ENCODE results near the gene NSUN3. TPM values are rescaled to one million over a fixed set of nuclear protein-coding genes. Genes with fewer than 3 reads are reported as not detected.
A peak's percentile ranks its signal among the peaks of the same experiment; 100 is the strongest.
"Not testable (repeated sequence)": the region's sequence is repeated elsewhere in the genome, so short reads cannot be mapped to it uniquely, and the experiment has no call there.

NSUN3 gene
- 10 to 100 TPM; 18.4 to 19.4 TPM for total RNA-seq

DNA sequence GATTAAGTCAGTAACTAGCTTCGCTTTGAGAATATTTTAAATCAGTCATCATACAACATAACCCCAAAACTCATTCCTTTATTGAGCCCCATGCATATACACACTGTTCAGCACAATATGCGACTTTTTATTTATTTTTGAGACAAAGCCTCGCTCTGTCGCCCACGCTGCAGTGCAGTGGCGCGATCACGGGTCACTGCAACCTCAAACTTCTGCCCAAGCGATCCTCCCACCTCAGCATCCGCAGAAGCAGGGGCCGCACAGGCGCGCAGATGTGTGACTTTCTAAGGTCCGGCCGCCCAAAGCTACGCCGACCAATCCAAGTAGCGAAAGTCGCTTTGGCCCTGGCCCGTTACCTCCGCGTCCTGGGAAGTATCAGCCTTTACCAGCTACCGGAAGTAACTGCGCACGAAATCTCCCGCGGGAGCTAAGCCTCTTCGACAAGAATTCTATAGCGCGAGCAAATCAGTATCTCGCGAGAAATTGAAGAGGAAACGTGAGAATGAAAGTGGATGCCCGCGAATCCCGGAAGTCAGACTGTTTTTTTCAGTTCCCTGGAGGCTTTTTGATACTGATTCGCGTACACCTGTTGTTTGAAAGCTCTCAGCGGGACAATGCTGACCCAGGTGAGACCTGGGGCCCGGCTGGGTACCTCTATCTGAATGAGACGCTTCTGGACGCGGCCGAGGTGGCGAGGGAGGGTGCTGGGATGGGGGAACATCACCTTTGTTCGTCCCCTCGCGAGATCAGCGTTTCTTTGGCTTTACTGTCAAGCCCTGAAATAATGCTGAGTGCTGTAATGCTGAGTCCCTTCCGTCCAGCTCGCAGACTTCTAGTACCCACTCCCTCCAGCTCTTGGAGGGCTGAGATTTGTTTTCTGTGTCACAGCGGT is at the start of gene NSUN3, which contains the start of gene DHFR2:
Gene NSUN3, plus strand, starts transcription at position 549 of the 892 bp plus-strand sequence. Its CDS starts 66 bp downstream, at position 615.
Gene DHFR2, minus strand, starts transcription at position 404 of the 892 bp plus-strand sequence. CDS start 1,405 bp downstream, outside the sequence.
- peak; percentile 80 to 85 for DNase-seq
- ATAC-seq (replicated peaks in 1 of 2) = peak; percentile 81 to 88
- H3K27ac Mint-ChIP-seq = peak within 1 kb of the TSS; percentile 100
- peaks cover 65% of the 10 kb centered on the region for H3K4me1 Mint-ChIP-seq (ENCODE audit: low read depth)
- no peaks in the 10 kb centered on the region for H3K27me3 Mint-ChIP-seq (ENCODE audit: low read depth)
- peaks cover 7 to 27% of the 10 kb centered on the region in 2 donors for H3K36me3 Mint-ChIP-seq (ENCODE audit: insufficient read depth in 2 of 2)
- H3K9me3 Mint-ChIP-seq = peaks cover 0 to 2% of the 10 kb centered on the region in 2 donors
- H3K4me3 Mint-ChIP-seq = peak within 1 kb of the TSS; percentile 90 to 95

DNA sequence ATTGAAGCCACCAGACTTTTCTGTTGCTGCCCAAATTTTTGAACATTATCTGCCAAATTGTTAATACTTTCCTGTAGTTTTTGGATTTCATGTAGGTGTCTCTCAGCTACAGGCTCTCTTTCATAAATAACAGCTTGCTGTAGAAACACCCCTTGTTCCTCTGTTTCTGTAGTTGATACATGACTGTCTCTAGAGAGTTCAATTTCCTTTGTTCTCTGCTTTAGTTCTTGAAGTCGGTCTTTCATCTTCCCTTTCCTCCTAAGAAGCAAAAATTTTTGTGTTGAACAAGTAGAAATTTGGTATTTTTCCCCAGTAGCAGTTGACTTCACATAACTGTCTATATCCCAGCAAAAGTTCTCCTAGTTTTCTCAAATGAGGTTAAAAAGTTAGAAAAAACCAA is 47.8 kb upstream of the NSUN3 start:
- H3K9me3 Mint-ChIP-seq = no peaks in the 10 kb centered on the region
- H3K36me3 Mint-ChIP-seq (ENCODE audit: insufficient read depth in 2 of 2) = peaks cover 0 to 3% of the 10 kb centered on the region in 2 donors

DNA sequence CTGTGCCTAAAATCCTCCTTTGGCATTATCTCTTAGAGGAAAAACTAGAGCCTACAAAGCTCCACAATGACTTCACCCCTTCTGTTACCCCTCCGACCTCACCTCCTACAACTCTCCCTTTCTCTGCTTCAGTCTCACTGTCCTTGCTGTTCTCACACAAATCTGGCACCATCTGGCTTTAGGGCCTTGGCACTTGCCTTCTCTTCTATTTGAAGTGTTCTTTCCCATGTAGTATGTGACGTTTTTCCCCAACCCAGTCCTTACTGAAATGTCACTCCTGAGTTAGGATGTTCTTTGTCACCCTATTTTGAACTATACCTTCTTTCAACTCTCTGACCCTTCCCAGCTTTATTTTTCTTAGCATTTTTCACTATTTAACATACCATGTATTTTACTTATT is 43.2 kb upstream of the NSUN3 start:
- Mint-ChIP-seq H3K4me1 (ENCODE audit: low read depth) (peaks cover 6% of the 10 kb centered on the region), H3K27ac (no peak overlapping the region)
- ATAC-seq (replicated peaks in 1 of 2) = no peak

More for the DNA sequence above, 47.8 kb upstream of the NSUN3 start:
- H3K4me3 Mint-ChIP-seq = no peak overlapping the region
- H3K27me3 Mint-ChIP-seq (ENCODE audit: low read depth) = no peaks in the 10 kb centered on the region
- DNase-seq (no peak), ATAC-seq (replicated peaks in 1 of 2) (no peak)
- no peak overlapping the region for H3K27ac Mint-ChIP-seq
- peaks cover 37% of the 10 kb centered on the region for H3K4me1 Mint-ChIP-seq (ENCODE audit: low read depth)

DNA sequence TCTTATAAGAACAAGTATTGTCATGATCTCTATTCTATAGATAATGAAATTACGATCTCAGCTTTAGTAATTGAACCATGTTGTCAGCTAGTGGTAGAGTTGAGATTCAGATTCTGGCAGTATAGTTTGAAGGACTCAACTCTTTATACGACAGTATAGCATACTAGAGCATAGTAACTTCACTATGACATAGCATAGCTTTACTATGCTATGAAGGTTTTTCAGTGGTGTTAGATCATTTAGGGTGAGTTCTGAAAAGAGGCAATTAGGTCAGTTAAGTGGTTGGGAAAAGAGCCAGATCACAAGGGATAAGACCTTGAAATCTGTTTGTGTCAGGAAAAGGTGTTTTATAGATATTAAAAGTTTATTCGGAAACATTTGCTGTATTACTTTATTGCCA is 42.6 kb upstream of the NSUN3 start:
- no peaks in the 10 kb centered on the region for H3K36me3 Mint-ChIP-seq (ENCODE audit: insufficient read depth in 2 of 2)
- no peaks in the 10 kb centered on the region for H3K9me3 Mint-ChIP-seq
- H3K4me3 Mint-ChIP-seq = no peak overlapping the region
- H3K4me1 Mint-ChIP-seq (ENCODE audit: low read depth) = no peaks in the 10 kb centered on the region
- ATAC-seq (replicated peaks in 1 of 2) (no peak), DNase-seq (no peak)
- H3K27me3 Mint-ChIP-seq (ENCODE audit: low read depth) = no peaks in the 10 kb centered on the region
- H3K27ac Mint-ChIP-seq = no peak overlapping the region

More for the DNA sequence above, 43.2 kb upstream of the NSUN3 start:
- Mint-ChIP-seq H3K9me3 (no peaks in the 10 kb centered on the region), H3K27me3 (ENCODE audit: low read depth) (no peaks in the 10 kb centered on the region), H3K36me3 (ENCODE audit: insufficient read depth in 2 of 2) (no peaks in the 10 kb centered on the region), H3K4me3 (no peak overlapping the region)
- DNase-seq = no peak

DNA sequence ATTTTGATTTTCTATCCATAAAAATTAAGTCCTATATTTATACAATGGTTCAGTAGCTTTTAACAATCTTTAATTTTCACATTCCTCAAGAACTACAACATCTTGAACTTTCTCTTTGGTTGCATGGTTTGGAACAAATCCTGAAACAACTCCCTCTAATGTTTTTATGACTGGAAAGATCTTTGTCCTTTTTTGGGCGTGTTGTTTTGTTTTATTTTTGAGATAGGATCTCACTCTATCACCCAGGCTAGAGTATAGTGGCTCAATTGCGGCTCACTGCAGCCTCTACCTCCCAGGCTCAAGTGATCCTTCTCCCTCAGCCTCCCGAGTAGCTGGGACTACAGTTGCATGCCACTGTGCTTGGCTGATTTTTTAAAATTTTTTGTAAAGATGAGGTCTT is 38.5 kb upstream of the NSUN3 start:
- ATAC-seq (replicated peaks in 1 of 2) (no peak), DNase-seq (no peak)
- Mint-ChIP-seq H3K27me3 (ENCODE audit: low read depth) (no peaks in the 10 kb centered on the region), H3K36me3 (ENCODE audit: insufficient read depth in 2 of 2) (no peaks in the 10 kb centered on the region), H3K27ac (no peak overlapping the region), H3K4me3 (no peak overlapping the region), H3K4me1 (ENCODE audit: low read depth) (no peaks in the 10 kb centered on the region), H3K9me3 (no peaks in the 10 kb centered on the region)

DNA sequence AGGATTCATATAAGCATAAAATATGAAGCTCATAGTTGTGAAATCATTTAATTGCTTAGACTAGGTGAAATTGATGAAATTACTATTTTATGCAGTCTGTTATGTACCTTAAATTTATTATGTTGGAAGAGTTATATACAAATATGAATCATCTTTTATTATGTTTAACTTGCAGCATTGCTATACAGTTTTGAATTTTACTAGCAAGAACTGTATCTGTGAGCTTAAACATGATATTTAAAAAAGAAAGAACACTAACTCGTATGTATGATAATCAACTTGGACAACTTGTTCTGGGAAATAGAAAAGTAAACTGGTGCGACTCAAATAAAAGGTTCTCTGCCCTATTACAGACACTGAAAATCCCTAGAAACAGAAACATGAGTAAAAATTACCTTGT is 36.2 kb upstream of the NSUN3 start:
- Mint-ChIP-seq H3K9me3 (no peaks in the 10 kb centered on the region), H3K4me1 (ENCODE audit: low read depth) (no peaks in the 10 kb centered on the region), H3K27ac (no peak overlapping the region), H3K4me3 (no peak overlapping the region), H3K36me3 (ENCODE audit: insufficient read depth in 2 of 2) (peaks cover 0 to 4% of the 10 kb centered on the region in 2 donors), H3K27me3 (ENCODE audit: low read depth) (no peaks in the 10 kb centered on the region)
- DNase-seq (no peak), ATAC-seq (replicated peaks in 1 of 2) (no peak)

DNA sequence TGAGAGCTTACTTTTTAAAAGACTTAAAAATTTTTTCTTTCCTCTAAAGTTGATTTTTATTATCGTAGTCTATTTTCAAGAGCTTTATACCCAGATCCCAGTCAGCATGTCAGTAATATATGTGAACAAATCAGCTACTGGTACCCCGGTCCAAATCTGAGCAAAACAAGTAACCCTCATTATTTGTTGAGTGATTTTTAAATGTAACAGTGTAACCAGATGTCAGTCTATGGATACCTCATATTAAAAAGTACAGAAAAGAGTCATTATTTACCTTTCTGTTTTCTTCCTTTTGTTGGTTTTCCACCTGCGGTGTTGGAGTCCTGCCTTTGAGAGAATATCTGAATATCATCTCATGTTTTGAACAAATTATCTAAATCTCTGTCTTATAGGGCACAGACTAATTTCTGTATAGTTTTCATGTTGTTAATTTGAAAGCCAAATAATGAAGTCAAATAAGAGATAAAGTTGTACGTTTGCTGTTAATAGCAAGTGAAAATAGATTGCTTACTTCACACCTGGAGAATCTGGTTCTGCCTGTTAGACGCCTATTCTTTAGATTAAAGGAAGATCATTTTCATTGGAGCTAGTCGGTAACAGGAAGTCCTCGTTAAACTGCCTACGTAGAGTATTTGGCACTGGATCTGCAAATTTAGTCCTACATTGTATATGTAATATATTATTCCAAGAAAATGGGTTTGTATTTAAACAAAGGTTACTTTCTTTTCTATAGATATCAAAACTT is 34.6 kb upstream of the NSUN3 start, which contains the start of gene STX19:
Gene STX19, minus strand, starts transcription at position 505 of the 745 bp plus-strand sequence. CDS start 13,328 bp downstream, outside the sequence.
- H3K9me3 Mint-ChIP-seq = no peaks in the 10 kb centered on the region
- peaks cover 0 to 5% of the 10 kb centered on the region in 2 donors for H3K36me3 Mint-ChIP-seq (ENCODE audit: insufficient read depth in 2 of 2)
- no peak for ATAC-seq (replicated peaks in 1 of 2)
- H3K27ac Mint-ChIP-seq = no peak within 1 kb of the TSS
- DNase-seq = no peak
- no peak within 1 kb of the TSS for H3K4me3 Mint-ChIP-seq
- no peaks in the 10 kb centered on the region for H3K4me1 Mint-ChIP-seq (ENCODE audit: low read depth)
- H3K27me3 Mint-ChIP-seq (ENCODE audit: low read depth) = no peaks in the 10 kb centered on the region

DNA sequence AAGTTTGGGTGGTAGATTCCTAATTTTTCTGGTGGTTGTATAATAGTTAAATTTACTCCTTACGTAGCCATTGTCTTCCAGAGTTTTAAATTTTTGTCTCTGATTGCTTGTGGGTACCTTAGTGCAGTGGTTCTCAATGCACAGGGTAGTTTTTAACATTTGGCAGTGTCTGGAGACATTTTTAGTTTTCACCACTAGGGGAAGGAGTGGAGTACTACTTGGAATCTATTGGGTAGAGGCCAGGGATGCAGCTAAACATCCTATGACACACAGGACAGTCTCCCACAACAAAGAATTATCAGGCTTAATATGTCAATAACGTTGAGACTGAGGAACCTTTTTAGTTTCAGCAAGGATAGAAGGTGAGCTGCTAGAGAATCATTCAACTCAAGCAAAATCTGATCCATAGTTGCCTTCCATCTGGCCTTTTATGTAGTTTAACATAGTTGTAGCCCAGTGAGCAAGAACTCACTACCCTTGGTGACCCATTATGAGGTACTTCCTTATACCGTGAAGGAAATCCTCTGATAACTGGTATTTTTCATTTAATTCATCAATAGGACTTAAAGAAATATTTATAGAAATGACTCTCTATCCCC is 25.9 kb upstream of the NSUN3 start:
- ATAC-seq (replicated peaks in 1 of 2) (peak in 1 of 2 donors; percentile 40), DNase-seq (no peak)
- peaks cover 0 to under 1% of the 10 kb centered on the region in 2 donors for H3K36me3 Mint-ChIP-seq (ENCODE audit: insufficient read depth in 2 of 2)
- no peaks in the 10 kb centered on the region for H3K9me3 Mint-ChIP-seq
- H3K27me3 Mint-ChIP-seq (ENCODE audit: low read depth) = no peaks in the 10 kb centered on the region
- no peak overlapping the region for H3K27ac Mint-ChIP-seq
- H3K4me3 Mint-ChIP-seq = no peak overlapping the region
- H3K4me1 Mint-ChIP-seq (ENCODE audit: low read depth) = no peaks in the 10 kb centered on the region

DNA sequence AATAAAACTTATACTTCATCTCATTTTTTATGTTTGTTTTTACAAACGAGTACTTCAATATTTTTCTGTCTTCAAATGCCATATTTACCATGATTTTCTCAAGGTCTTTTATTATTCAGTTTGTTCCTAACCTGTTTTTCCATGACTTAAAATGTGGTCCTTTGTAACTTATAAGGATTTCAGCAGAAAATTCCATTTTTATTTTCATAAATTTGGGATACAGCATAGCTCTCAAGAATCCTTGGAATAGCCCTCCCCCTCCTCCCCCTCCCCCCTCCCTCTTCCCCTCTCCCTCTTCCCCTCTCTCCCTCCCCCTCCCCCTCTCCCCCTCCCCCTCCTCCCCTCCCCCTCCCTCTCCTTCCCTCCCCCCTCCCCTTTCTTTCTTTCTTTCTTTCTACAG is 19.6 kb upstream of the NSUN3 start:
- Mint-ChIP-seq H3K36me3 (ENCODE audit: insufficient read depth in 2 of 2) (peaks cover 0 to 15% of the 10 kb centered on the region in 2 donors), H3K4me3 (no peak overlapping the region), H3K9me3 (no peaks in the 10 kb centered on the region), H3K27me3 (ENCODE audit: low read depth) (no peaks in the 10 kb centered on the region), H3K27ac (peak overlapping the region; percentile 33), H3K4me1 (ENCODE audit: low read depth) (no peaks in the 10 kb centered on the region)
- ATAC-seq (replicated peaks in 1 of 2) (no peak), DNase-seq (no peak)

DNA sequence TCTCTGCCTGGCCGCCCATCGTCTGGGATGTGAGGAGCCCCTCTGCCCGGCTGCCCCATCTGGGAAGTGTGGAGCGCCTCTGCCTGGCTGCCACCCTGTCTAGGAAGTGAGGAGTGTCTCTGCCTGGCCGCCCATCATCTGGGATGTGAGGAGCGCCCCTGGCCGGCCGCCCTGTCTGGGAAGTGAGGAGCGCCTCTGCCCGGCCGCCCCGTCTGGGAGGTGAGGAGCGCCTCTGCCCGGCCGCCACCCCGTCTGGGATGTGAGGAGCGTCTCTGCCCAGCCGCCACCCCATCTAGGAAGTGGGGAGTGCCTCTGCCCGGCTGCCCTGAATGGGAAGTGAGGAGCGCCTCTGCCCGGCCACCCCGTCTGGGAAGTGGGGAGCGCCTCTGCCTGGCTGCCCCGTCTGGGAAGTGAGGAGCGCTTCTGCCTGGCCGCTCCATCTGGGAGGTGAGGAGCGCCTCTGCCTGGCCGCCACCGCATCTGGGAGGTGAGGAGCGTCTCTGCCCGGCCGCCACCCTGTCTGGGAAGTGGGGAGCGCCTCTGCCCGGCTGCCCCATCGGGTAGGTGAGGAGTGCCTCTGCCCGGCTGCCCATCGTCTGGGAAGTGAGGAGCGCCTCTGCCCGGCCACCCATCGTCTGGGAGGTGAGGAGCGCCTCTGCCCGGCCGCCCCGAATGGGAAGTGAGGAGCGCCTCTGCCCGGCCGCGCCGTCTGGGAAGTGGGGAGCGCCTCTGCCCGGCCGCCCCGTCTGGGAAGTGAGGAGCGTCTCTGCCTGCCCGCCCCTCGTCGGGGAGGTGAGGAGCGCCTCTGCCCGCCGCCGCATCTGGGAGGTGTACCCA is 18.5 kb upstream of the NSUN3 start:
- not testable (repeated sequence) for H3K4me1 Mint-ChIP-seq (ENCODE audit: low read depth); H3K27me3 Mint-ChIP-seq (ENCODE audit: low read depth); H3K4me3 Mint-ChIP-seq; DNase-seq; ATAC-seq (replicated peaks in 1 of 2); H3K9me3 Mint-ChIP-seq
- H3K27ac Mint-ChIP-seq = peak overlapping the region; percentile 65
- peaks cover 0 to 15% of the 10 kb centered on the region in 2 donors for H3K36me3 Mint-ChIP-seq (ENCODE audit: insufficient read depth in 2 of 2)

DNA sequence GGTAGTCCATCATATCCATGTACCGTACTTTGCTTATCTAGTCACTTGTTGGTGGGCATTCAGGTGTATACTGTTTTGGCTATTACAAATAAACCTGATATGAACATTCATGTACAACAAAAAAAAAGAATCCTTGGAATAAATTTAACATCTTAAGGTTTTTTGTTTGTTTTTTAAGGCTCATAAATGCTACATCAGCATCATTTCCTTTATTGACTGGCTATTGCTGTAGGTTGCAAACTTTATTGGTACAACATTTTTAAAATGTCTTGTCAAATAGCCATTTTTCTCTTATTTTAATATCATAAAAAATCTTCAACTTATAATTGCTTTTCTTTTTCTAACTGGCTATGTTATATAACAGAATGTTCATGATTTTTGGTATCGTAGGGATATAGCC is 16.3 kb upstream of the NSUN3 start:
- DNase-seq (no peak), ATAC-seq (replicated peaks in 1 of 2) (no peak)
- Mint-ChIP-seq H3K27ac (no peak overlapping the region), H3K27me3 (ENCODE audit: low read depth) (no peaks in the 10 kb centered on the region), H3K9me3 (no peaks in the 10 kb centered on the region), H3K36me3 (ENCODE audit: insufficient read depth in 2 of 2) (peaks cover 0 to 15% of the 10 kb centered on the region in 2 donors), H3K4me3 (no peak overlapping the region), H3K4me1 (ENCODE audit: low read depth) (no peaks in the 10 kb centered on the region)

DNA sequence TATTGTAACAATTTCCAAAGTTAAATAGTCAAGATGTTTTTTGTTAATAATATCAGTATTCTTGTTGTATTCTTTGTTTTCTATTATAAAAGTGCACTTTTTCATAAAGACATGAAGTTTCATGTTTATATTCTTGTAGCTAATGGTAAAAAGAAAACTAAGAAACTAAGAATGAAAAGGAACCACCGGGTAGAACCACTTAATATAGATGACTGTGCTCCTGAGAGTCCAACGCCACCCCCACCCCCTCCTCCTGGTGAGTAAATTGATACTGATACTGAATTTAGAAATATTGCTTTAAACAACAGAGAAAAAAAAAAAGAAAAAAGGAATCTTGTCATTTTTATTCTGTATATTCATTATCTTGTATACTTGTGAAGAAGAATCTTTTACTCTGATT is 13.6 kb upstream of the NSUN3 start:
- Mint-ChIP-seq H3K27ac (no peak overlapping the region), H3K4me3 (no peak overlapping the region), H3K36me3 (ENCODE audit: insufficient read depth in 2 of 2) (peaks cover 0 to 6% of the 10 kb centered on the region in 2 donors), H3K4me1 (ENCODE audit: low read depth) (no peaks in the 10 kb centered on the region), H3K27me3 (ENCODE audit: low read depth) (no peaks in the 10 kb centered on the region), H3K9me3 (no peaks in the 10 kb centered on the region)
- DNase-seq = no peak
- peak in 1 of 2 donors; percentile 32 for ATAC-seq (replicated peaks in 1 of 2)
